ENCODE results near the gene ACTG1.

GRCh38 chr17:81465910-81466309 is 46.7 kb downstream of the ACTG1 start:
- TF ChIP-seq ZFP82 (CRISPR knock-in tag; IDR thresholded peaks at IDR 0.05; ENCODE audit: borderline replicate concordance) (no peak), CBX5 (CRISPR knock-in tag; IDR thresholded peaks at IDR 0.05; ENCODE audit: borderline replicate concordance) (no peak), SMC3 (IDR thresholded peaks at IDR 0.05; ENCODE audit: low read length) (no peak), POLR2A (IDR thresholded peaks at IDR 0.05; ENCODE audit: insufficient read depth in 1 of 2, low read depth in 2 of 2, low read length in 2 of 2) (no peak), NR2F2 (IDR thresholded peaks at IDR 0.05; ENCODE audit: borderline replicate concordance, low read depth) (no peak)
